HG03565 (cell line): Measurements from ENCODE around the gene RASSF7.
"Not testable (repeated sequence)": the region's sequence is repeated elsewhere in the genome, so short reads cannot be mapped to it uniquely, and the experiment has no call there.

Experiments
- ATAC-seq: cut with Tn5 transposase; IDR thresholded peaks from one replicate; pipeline ENCODE4 v1.9.1; 2021; ENCODE audit warnings: mild to moderate bottlenecking, moderate library complexity; ENCODE audit not compliant: unreplicated experiment

Gene RASSF7, protein sequence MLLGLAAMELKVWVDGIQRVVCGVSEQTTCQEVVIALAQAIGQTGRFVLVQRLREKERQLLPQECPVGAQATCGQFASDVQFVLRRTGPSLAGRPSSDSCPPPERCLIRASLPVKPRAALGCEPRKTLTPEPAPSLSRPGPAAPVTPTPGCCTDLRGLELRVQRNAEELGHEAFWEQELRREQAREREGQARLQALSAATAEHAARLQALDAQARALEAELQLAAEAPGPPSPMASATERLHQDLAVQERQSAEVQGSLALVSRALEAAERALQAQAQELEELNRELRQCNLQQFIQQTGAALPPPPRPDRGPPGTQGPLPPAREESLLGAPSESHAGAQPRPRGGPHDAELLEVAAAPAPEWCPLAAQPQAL

DNA sequence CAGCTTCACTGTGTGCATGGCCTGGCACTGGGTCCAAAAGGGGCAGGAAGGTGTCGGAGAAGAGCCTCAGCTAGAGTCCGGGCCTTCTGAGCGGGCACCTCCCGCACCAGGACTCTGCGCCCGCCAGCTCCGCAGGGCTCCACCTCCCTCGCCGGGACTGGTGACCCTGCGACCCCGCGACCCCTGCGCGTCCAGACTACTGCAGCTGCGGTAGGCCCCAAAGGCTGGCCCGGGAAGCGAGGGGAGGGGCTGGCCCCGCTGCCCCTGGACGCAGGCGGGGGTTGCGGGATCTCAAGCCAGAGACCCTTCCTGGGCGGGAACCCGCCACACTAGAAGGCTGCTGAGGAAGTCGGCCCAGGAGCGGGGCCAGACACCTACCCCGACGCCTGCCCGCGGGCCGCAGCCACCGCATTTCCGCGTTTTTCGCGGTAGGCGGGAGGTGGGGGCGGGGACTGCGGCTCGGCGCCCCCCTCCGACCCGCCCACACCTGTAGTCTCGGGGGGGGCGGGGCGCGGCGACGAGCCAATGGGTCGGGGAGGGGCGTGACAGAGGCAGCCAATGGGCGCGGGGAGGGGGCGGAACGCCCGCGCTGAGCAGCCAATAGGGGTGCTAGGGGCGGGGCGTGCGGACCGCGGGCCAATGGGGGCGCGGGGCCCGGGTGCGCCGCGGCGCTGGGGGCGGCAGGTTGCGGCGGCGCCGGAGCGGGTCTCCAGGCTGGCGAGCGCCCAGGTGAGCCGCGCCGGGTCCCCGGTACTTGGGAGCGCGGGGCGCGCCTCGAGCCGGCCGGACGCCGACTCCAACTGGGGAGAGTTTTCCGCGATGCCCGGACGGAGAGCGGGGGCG lies at the start of gene RASSF7, which contains the start of gene LMNTD2:
Gene RASSF7, plus strand, starts transcription at position 666 of the 843 bp plus-strand sequence. CDS start 799 bp downstream, outside the sequence.
Gene LMNTD2, minus strand, starts transcription at position 434 of the 843 bp plus-strand sequence. Its CDS starts 22 bp downstream, at position 412.
- ATAC-seq = peak; percentile 61

DNA sequence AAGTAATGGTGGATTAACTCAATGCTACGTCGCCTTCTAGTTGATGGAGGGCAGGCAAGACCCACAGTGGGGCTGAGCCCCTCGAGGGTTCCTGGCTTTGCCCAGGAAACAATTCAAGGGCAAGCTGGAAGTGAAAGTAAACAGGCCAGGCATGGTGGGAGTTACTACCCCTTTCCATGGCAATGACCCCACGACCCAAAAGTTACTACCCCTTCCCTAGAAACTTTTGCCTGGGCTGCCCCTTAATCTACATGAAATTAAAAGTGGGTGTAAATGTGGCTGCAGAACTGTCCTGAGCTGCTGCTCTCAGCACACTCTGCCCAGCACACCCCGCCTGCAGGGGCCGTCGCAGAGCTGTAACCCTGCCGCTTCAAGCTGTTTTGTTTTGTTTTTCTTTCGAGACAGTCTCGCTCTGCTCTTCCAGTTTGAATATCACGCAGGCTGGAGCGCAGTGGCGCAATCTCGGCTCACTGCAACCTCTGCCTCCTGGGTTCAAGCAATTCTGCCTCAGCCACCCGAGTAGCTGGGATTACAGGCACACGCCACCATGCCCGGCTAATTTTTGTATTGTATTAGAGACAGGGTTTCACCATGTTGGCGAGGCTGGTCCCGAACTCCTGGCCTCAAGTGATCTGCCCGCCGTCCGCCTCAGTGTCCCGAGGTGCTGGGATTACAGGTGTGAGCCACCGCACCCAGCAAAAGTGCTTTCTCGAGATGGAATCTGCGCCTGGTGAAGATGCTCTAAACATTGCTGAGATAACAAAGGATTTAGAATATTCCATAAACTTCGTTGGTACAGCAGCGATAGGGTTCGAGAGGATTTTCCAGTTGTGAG lies 47.8 kb upstream of the RASSF7 start:
- no peak for ATAC-seq

DNA sequence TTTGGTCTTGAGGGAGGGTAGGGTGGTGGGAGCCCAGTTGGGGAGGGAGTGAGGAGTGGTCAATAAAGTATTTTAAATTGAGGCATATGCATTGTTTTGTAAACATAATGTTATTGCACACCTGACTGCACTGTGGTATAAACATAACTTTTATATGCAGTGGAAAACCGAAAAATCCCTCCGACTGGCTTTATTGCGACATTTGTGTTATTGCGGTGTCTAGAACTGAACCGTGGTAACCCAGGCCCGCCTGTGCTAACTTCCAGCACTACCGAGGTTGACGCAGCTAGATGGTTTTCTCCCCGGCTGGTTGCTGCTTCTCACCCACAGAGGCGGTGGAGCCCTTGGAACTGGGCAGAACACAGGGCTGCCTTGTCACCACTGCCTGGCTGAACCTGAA lies 46.2 kb upstream of the RASSF7 start:
- no peak for ATAC-seq

DNA sequence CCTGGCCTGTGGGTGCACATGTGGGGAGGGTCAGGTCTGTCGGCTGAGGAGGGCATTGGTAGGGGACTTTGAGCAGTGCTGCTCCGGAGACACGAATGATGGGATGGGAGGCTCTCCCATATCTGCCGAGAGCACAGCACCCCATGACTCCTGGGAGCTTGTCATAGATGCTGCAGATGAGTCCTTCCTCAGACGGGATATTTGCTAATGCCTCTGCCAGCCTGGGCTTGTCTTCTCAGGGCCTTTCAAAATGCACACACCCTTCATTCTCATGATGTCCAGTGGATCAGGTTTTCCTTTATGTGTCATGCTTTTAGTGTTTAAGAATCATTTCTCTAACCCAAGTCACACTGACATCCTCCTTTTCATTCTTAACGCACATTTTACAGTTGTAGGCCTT lies 45.6 kb upstream of the RASSF7 start:
- no peak for ATAC-seq

DNA sequence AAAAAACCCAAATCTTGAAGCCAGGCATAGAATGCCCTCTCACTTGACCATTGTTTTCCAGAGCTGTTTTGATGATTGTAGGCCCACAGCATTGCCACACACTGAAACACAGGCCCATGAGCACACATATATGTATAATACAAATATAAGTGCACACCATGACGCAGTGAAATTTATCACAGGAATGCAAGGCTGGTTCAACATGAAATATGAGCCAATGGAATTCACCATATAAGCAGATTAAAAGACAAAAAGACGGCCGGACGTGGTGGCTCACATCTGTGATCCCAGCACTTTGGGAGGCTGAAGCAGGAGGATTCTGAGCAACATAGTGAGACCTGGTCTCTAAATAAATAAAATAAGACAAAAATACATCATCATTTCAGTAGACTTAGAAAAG lies 44.4 kb upstream of the RASSF7 start:
- ATAC-seq = no peak

DNA sequence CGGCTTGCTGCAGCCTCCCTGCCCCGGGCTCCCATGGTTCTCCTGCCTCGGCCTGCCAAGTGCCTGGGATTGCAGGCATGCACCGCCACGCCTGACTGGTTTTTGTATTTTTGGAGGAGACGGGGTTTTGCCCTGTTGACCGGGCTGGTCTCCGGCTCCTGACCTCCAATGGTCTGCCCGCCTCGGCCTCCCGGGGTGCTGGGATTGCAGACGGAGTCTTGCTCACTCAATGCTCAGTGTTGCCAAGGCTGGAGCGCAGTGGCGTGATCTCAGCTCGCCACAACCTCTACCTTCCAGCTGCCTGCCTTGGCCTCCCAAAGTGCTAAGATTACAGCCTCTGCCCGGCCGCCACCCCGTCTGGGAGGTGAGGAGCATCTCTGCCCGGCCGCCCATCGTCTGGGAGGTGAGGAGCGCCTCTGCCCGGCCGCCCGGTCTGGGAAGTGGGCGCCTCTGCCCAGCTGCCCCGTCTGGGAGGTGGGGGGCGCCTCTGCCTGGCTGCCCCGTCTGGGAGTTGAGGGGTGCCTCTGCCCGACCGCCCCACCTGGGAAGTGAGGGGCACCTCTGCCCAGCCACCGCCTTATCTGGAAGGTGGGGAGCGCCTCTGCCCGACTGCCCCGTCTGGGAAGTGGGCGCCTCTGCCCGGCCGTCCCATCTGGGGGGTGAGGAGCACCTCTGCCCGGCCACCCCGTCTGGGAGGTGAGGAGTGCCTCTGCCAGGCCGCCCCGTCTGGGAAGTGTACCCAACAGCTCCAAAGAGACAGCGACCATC lies 43.7 kb upstream of the RASSF7 start:
- not testable (repeated sequence) for ATAC-seq

DNA sequence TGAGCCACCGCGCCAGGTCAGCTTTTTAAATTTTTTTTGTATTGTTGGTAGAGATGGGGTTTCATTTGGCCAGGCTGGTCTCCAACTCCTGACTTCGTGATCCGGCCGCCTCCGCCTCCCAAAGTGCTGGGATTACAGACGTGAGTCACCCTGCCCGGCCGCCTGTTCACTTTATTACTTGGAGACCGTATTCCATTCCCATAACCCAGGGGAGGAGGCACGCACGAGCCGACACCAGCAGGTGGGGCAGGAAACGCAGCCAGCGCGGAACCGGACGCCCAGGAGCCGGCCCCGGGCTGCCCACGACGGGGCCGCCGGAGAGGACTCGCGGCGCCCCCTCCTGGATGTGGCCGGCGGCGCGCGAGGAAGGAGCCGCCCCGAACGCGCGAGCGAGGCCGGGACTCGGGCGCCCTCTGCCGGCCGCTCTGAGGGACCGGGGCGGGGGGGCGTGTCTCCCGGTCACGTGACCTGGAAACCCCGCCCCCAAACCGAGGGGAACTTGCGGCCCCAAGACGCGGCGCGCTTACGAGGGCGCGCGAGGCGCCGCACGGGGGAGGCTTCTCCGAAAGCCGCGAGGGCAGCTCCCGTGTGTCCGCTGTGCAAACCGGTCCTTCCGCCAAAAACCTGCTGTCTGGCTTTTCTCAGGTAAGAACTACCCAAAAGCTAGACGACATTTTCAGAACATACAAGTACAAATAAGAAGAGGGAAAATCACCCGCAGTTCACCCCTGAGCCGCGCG lies 42.1 kb upstream of the RASSF7 start:
- peak; percentile 70 for ATAC-seq

DNA sequence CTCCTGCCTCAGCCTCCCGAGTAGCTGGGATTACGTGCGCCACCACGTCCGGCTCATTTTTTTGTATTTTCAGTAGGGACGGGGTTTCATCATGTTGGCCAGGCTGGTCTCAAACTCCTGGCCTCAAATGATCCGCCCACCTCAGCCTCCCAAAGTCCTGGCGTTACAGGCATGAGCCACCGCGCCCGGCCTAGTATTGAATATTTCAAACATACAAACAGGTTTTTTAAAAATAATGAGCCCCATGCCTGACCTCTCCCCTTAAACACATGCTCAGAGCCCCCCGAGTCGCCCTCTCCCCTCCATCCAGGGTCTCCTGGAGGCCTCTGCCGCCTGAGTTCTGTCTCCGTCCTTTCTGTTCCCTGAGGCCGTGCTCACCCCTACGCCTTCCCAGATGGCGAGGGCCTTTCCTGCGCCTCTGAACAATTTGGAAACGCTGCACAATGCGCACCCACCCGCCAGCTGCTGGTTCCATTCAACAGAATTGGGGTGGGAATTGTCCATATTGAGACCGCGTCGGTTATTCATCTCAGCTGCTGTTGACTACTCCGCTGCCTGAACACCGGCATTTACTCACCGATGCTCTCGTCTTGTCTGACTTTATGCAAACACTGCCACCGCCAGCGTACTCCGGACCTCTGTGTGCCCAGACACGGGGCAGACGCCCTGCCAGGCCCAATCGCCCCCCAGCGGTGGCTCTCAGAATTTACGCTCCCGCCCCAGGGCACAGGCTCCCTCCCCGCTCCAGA lies 40.2 kb upstream of the RASSF7 start:
- no peak for ATAC-seq

DNA sequence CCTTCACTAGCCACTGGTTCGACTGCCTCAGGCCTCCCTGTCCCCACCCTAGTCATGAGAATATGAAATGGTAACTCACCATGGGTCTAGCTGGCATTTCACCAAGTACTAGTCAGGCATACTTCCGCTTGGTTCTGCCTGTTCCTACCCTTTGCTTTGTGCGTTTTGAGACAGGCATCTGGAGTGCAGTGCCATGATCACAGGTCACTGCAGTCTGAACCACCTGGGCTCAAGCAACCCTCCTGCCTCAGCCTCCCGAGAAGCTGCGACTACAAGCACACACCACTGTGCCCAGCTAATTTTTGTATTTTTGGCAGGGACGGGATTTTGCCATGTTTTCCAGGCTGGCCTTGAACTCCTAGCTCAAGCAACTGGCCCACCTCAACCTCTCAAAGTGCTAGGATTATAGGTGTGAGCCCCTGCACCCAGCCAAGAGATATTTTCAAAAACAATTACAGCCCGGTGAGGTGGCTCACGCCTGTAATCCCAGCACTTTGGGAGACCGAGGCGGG lies 39.5 kb upstream of the RASSF7 start:
- no peak for ATAC-seq

DNA sequence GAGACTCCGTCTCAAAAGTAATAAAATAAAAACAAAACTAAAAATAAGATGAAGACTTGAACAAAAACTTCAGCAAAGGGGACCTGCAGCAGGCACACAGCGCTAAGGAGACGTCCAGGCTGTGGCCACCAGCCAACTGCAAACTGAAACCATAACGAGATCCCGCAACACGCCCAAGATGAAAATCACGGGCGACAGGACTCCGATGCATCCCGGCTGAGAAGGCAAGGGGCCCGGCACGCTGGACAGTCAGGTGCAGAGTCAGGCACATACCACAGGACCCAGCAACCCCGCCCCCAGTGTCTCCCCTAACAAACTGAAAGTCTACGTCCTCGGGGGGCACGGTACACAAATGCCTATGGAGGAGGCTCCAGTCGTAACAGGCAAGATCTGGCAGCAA lies 34.6 kb upstream of the RASSF7 start:
- no peak for ATAC-seq

DNA sequence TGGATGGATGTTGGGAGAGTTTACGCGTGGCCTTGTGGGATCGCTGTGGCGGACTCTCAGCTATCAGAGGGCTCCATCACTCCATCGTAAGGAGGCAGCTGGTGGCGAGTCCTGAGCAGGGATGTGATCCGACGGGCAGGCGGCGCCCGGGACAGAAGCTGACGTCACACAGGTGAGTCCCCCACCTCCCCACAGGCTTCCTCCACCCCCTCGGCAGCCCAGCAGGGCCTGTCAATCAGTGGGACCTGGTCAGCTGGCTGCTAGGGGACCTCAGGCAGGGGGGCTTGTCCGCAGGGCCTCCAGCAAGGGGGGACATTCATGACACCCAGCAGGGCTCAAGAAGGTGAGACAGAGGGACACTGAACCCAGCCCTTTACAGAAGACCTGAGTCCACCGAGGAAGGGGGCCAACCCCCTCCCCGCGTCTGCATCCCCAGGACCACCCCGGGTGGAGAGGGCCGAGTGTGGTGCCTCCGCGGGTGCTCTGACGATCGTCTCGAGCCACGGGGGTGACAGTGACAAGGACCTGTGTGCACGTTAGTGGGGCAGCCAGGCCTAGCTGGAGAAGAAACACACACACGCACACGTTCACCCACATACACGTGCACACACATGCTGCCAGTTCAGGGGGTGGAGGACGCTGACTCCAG lies 32.5 kb upstream of the RASSF7 start:
- ATAC-seq = no peak

DNA sequence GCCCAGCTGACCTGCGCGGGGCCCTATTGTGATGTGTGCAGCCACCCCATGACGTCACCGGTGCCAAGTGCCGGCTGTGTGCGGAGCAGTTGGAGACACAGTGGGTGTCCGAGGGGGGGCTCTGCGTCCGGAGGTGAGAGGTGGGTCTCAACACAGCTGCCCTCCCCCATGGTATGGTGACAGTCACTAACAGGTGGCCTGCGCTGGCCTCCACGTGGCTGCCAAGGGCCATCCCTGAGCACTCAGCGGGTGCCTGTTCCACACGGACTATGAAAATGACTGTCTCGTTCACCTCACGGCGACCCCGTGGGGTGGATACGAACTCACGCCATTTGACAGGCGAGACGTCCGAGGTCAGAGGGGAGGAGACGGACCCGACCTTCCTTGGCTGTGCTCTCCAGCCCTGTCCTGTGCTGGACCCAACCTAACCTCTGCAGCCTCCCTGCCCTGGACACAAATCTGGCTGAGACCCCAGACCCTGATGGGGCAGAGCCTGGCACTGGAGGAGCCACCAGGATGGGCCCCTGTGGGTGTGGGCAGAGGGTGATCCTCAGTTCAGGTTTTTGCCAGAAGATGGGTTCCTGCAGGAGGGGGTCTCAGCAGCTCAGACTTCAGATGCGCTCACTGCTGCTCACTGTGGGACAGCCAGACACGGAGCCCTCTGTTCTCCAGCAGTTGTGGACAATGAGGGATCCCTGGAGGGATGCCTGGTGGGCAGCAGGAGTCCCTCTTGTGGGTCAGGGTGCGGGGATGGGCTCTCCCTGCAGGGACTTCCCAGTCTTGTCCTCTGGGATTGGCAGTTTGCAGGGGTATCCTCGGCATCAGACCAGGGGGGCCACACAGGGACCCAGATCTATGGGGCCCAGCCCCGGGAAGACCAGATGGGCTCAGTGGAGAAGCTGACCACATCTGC lies 31.7 kb upstream of the RASSF7 start:
- no peak for ATAC-seq

DNA sequence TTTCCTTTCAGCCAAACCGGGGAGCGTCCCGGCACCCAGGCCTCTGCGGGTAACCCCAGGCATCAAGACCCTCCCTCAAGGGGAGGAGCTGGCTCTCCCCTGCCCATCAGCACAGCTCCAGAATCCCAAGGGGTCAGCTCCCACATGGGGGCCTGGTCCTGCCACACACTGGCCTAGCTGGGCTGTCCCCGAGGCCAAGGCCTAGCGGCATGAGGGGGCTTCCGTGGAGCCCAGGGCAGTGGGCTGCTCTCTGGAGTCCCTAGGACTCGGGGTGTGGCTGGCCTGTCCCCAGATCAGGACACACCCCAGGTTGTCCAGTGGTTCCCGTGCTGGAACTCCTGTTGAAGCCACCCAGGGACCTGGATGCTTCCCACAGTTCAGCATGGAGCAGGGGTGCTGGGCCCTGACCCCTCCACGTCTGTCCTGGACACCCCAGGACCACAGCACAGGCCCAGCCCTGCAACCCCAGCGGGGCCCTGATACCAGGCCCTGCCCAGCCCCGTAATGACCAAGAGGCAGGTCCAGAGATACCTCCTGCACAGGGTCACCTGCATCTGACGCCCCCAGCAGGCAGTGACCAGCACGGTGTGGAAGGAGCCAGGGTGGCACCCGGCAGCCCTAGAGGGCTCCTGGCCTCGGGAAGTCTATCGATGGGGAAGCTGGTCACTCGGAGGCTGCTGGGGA lies 30.9 kb upstream of the RASSF7 start:
- no peak for ATAC-seq

DNA sequence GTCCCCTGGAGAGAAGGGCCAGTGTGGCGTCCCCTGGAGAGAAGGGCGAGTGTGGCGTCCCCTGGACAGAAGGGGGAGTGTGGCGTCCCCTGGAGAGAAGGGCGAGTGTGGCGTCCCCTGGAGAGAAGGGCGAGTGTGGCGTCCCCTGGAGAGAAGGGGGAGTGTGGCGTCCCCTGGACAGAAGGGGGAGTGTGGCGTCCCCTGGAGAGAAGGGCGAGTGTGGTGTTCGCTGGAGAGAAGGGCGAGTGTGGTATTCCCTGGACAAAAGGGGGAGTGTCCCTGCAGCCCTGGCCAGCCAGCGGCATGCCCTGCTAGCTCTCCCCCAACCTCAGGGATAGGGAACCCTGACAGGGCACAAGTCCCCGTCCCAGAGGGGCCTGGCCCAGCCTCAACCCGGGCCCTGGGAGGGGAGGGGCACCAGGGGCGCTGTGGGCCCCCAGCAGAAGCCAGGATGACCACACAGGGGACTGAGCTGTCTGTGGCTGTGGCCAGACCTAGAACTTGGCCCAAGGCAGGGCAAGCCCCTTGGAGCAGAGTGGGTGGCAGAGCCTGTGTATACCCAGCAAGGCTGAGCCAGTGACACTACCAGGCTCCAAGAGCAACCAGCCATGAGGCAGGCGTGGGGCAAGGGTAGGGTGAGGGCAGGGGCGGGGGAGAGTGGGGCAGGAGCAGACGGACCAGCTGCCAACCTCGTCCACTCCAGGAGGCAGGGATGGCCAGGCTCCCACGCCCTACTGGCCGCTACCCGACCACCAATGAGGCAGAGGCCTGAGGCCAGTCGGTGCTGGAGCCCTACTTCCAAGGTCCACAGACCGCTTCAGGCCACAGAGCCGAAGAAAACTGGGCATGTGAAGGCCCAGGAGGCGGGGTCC lies 29.6 kb upstream of the RASSF7 start:
- no peak for ATAC-seq

DNA sequence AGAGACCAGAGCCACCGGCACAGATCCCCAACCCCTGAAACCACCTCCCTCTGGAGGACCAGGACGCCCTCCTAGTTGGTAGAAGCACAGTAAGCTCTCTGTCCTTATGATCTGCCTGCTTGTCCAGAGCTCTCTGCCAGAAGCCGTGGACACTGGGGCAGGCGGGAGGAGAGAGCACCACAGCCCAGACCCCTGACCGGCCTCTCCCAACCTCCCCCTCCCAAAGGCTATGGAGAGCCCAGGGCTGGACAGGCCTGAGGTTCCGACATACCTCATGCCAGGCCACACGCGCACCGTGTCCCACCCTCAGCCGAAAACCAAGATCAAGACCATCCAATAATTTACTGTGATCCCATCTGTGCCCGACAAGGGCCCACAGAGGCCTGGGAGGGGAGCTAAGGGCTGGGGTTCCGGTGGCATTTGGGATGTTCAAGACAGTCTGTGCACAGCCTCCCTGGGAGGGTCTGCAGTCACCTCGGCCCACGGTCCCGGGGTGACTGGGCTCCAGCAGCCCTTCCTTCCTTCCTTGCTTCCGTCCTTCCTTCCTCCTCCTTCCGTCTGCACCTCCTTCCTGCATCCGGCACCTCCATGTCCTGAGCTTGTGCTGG lies 28.7 kb upstream of the RASSF7 start:
- no peak for ATAC-seq
